GM19043 (cell line): ENCODE results near the gene TMEM225B.
"Not testable (repeated sequence)": the region's sequence is repeated elsewhere in the genome, so short reads cannot be mapped to it uniquely, and the experiment has no call there.

Source experiments
- ATAC-seq: cut with Tn5 transposase; IDR thresholded peaks from one replicate; pipeline ENCODE4 v1.9.1; 2021; ENCODE audit warnings: low read depth; ENCODE audit not compliant: unreplicated experiment

The TMEM225B gene

DNA sequence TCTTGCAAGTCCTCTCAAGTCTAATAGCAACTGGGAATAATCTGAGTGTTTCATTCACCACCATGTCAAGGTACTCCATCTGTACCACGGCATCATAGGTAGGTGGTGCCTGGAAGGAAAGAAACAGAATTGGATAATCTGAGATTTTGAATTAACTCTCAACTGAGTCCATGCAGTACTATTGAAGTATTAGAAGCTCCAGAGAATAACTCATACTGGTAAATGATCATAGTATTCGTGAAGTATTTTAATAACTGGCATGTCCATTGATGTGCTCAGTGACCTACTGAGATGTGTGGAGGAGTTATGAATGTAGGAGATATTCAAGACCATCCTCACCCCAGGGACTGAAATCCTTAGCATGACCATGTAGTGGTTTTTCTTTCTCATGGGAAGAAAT is 54.6 kb downstream of the TMEM225B start:
- ATAC-seq = no peak

DNA sequence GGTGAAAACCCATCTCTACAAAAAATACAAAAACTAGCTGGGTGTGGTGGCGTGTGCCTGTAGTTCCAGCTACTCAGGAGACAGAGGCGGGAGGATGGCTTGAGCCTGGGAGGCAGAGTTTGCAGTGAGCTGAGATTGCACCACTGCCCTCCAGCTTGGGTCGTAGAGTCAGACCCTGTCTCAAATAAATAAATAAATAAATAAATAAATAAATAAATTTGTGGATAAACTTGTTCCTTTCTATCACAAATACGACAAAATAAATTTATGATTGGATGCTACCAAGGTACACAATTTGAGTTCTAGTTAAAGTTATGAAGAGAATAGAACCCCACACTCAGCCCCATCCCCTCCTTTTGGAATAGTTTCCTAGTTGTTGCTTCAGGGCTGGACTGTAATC is 55.2 kb downstream of the TMEM225B start:
- not testable (repeated sequence) for ATAC-seq

DNA sequence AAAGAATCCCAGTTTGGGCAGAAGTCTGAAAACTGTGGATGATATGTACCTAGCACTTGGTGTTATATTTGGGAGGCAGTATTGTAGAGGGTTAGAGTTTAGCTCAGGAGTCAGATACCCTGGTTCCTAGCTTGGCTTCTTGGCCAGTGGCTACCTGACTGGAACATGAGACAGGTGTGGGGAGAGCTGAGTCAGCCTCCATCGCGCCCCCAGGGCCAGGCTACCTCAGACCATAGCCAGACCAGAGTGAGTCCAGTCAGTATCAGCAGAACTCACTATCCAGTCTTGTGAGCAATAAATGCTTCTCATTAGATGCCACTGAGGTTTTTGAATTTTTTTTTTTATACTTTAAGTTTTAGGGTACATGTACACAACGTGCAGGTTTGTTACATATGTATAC is 55.7 kb downstream of the TMEM225B start:
- no peak for ATAC-seq

DNA sequence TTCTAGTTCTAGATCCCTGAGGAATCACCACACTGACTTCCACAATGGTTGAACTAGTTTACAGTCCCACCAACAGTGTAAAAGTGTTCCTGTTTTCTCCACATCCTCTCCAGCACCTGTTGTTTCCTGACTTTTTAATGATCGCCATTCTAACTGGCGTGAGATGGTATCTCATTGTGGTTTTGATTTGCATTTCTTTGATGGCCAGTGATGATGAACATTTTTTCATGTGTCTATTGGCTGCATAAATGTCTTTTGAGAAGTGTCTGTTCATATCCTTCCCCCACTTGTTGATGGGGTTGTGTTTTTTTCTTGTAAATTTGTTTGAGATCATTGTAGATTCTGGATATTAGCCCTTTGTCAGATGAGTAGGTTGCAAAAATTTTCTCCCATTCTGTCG is 56.6 kb downstream of the TMEM225B start:
- ATAC-seq = not testable (repeated sequence)

DNA sequence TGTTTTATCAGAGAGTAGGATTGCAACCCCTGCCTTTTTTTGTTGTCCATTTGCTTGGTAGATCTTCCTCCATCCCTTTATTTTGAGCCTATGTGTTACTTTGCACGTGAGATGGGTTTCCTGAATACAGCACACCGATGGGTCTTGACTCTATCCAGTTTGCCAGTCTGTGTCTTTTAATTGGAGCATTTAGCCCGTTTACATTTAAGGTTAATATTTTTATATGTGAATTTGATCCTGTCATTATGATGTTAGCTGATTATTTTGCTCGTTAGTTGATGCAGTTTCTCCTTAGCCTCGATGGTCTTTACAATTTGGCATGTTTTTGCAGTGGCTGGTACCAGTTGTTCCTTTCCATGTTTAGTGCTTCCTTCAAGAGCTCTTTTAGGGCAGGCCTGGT is 59.8 kb downstream of the TMEM225B start:
- not testable (repeated sequence) for ATAC-seq
